ENCODE data around the gene MAP3K5. TPM values are rescaled to one million over a fixed set of nuclear protein-coding genes. Genes with fewer than 3 reads are reported as not detected.
A peak's percentile ranks its signal among the peaks of the same experiment; 100 is the strongest.
"Not testable (repeated sequence)": the region's sequence is repeated elsewhere in the genome, so short reads cannot be mapped to it uniquely, and the experiment has no call there.

Gene MAP3K5
- total and polyA plus RNA-seq, 3 donors from 2014 or later, result 21.3 to 55.3 (median 46.1) TPM

- WGBS, 2 donors, result 13 to 26% methylated on average over 1 of the region's 1 CpG
- no peak overlapping the region for H3K4me3 ChIP-seq
These were observed 74.6 kb downstream of the MAP3K5 start for GRCh38 chr6:136717716-136717990.

GRCh38 chr6:136716917-136717715 lies 75.2 kb downstream of the MAP3K5 start:
- intact Hi-C loops (cut with DNase I; ENCODE audit: low total_unique reads), result no loop called here

More at GRCh38 chr6:136717716-136717990, 74.6 kb downstream of the MAP3K5 start:
- H3K4me1 ChIP-seq, result peaks cover 14% of the 10 kb centered on the region
- H3K27me3 ChIP-seq, result no peaks in the 10 kb centered on the region
- TF ChIP-seq CTCF (IDR thresholded peaks at IDR 0.05) (no peak), POLR2A (IDR thresholded peaks at IDR 0.05) (no peak)
- no peak for DNase-seq
- H3K36me3 ChIP-seq (ENCODE audit: low read depth, missing control alignments), result no peaks in the 10 kb centered on the region
- no peaks in the 10 kb centered on the region for H3K9me3 ChIP-seq
- peak overlapping the region in 1 of 2 donors; percentile 3 for H3K27ac ChIP-seq
- intact Hi-C loops (cut with DNase I; ENCODE audit: low total_unique reads), result no loop called here

GRCh38 chr6:136712642-136713041 lies 79.6 kb downstream of the MAP3K5 start:
- H3K27ac ChIP-seq; H3K4me1 ChIP-seq; H3K4me3 ChIP-seq; intact Hi-C loops (cut with DNase I; ENCODE audit: low total_unique reads); H3K36me3 ChIP-seq (ENCODE audit: low read depth, missing control alignments); DNase-seq; H3K9me3 ChIP-seq; H3K27me3 ChIP-seq: not testable (repeated sequence)
- 83 to 88% methylated on average over 4 of the region's 4 CpGs for WGBS, 2 donors

More at GRCh38 chr6:136716917-136717715, 75.2 kb downstream of the MAP3K5 start:
- TF ChIP-seq CTCF (IDR thresholded peaks at IDR 0.05), result no peak
- no peak for TF ChIP-seq POLR2A (IDR thresholded peaks at IDR 0.05)
- no peak for DNase-seq
- no peaks in the 10 kb centered on the region for H3K36me3 ChIP-seq (ENCODE audit: low read depth, missing control alignments)
- H3K9me3 ChIP-seq, result no peaks in the 10 kb centered on the region
- peaks cover 14% of the 10 kb centered on the region for H3K4me1 ChIP-seq
- 49 to 56% methylated on average over 4 of the region's 4 CpGs for WGBS, 2 donors
- peak overlapping the region in 1 of 2 donors; percentile 3 for H3K27ac ChIP-seq
- no peak overlapping the region for H3K4me3 ChIP-seq
- no peaks in the 10 kb centered on the region for H3K27me3 ChIP-seq

GRCh38 chr6:136711644-136712043 lies 80.6 kb downstream of the MAP3K5 start:
- TF ChIP-seq POLR2A (IDR thresholded peaks at IDR 0.05) (no peak), CTCF (IDR thresholded peaks at IDR 0.05) (no peak)
- H3K4me1 ChIP-seq, result peaks cover 8% of the 10 kb centered on the region
- H3K4me3 ChIP-seq, result no peak overlapping the region
- H3K27ac ChIP-seq, result no peak overlapping the region
- WGBS, 2 donors, result 83 to 89% methylated on average over 2 of the region's 2 CpGs
- H3K9me3 ChIP-seq, result no peaks in the 10 kb centered on the region
- DNase-seq, result no peak
- intact Hi-C loops (cut with DNase I; ENCODE audit: low total_unique reads), result no loop called here
- no peaks in the 10 kb centered on the region for H3K36me3 ChIP-seq (ENCODE audit: low read depth, missing control alignments)
- no peaks in the 10 kb centered on the region for H3K27me3 ChIP-seq

- H3K27me3 ChIP-seq, result no peaks in the 10 kb centered on the region
- 77 to 78% methylated on average over 7 of the region's 7 CpGs for WGBS, 2 donors
- H3K27ac ChIP-seq, result no peak overlapping the region
- H3K4me3 ChIP-seq, result no peak overlapping the region
- intact Hi-C loops (cut with DNase I; ENCODE audit: low total_unique reads), result no loop called here
- peaks cover 3% of the 10 kb centered on the region for H3K4me1 ChIP-seq
- no peaks in the 10 kb centered on the region for H3K9me3 ChIP-seq
- H3K36me3 ChIP-seq (ENCODE audit: low read depth, missing control alignments), result no peaks in the 10 kb centered on the region
- DNase-seq, result no peak
- TF ChIP-seq POLR2A (IDR thresholded peaks at IDR 0.05) (no peak), CTCF (IDR thresholded peaks at IDR 0.05) (no peak)
These were observed 81.3 kb downstream of the MAP3K5 start for GRCh38 chr6:136710877-136711552.
